Caco-2 (cell line): Measurements from ENCODE around the gene FBXO2. TPM values are rescaled to one million over a fixed set of nuclear protein-coding genes. Genes with fewer than 3 reads are reported as not detected.
A peak's percentile ranks its signal among the peaks of the same experiment; 100 is the strongest.
"Not testable (repeated sequence)": the region's sequence is repeated elsewhere in the genome, so short reads cannot be mapped to it uniquely, and the experiment has no call there.

ENCODE experiments used
- BruUV-seq: library from RNA; stranded (reverse); fragments of 400-500 nt; replicated peaks from 2 replicates; lab custom pipeline; 2021; lab: Mats Ljungman, UMichigan
- CTCF ChIA-PET: fragments of 300-600 bp; sonication (Branson Sonifier 250); formaldehyde crosslinking; loops from one replicate; lab custom pipeline; 2022; ENCODE audit warnings: antibody characterized with exemption; lab: Charles Lee
- POLR2A ChIA-PET: fragments of 300-600 bp; sonication (Branson Sonifier 250); formaldehyde crosslinking; loops from one replicate; lab custom pipeline; 2022; ENCODE audit warnings: antibody characterized with exemption; lab: Charles Lee
- DNase-seq, 2 experiments: peaks; one replicate each; pipeline versions ENCODE4 v3.0.0 to v3.0.0-alpha.2; 2020 to 2022
- H3K27me3 ChIP-seq: replicated peaks from 2 replicates; pipeline ENCODE4 v1.6.0; 2011; ENCODE audit warnings: low read length; ENCODE audit not compliant: control insufficient read depth, insufficient read depth
- H3K36me3 ChIP-seq: 2 replicates; pipeline ENCODE4 v1.5.1; 2011; ENCODE audit warnings: low read length; ENCODE audit not compliant: control insufficient read depth, insufficient read depth
- H3K4me1 ChIP-seq: fragments of 250-450 bp; sonication (Bioruptor Pico); 2 replicates; pipeline ENCODE4 v1.5.1; 2020; ENCODE audit warnings: mild to moderate bottlenecking
- H3K4me3 ChIP-seq: 2 replicates; pipeline ENCODE4 v1.5.1; 2011; ENCODE audit warnings: low read depth, mild to moderate bottlenecking, control low read depth, low read length
- H3K9me3 ChIP-seq: fragments of 250-450 bp; sonication (Bioruptor Pico); 2 replicates; pipeline ENCODE4 v1.5.1; 2020; ENCODE audit warnings: mild to moderate bottlenecking, moderate library complexity
- H3K27ac Mint-ChIP-seq: one replicate; pipeline ENCODE4 v1.8.0; 2022; ENCODE audit warnings: mixed read lengths; ENCODE audit not compliant: unreplicated experiment
- H3K27me3 Mint-ChIP-seq: one replicate; pipeline ENCODE4 v1.8.0; 2022; ENCODE audit warnings: mixed read lengths; ENCODE audit not compliant: insufficient read depth, unreplicated experiment
- H3K36me3 Mint-ChIP-seq: one replicate; pipeline ENCODE4 v1.8.0; 2022; ENCODE audit warnings: mild to moderate bottlenecking, mixed read lengths; ENCODE audit not compliant: insufficient read depth, unreplicated experiment
- H3K4me1 Mint-ChIP-seq: one replicate; pipeline ENCODE4 v1.8.0; 2022; ENCODE audit warnings: low read depth, mixed read lengths; ENCODE audit not compliant: unreplicated experiment
- H3K4me3 Mint-ChIP-seq: one replicate; pipeline ENCODE4 v1.8.0; 2022; ENCODE audit warnings: mild to moderate bottlenecking, moderate library complexity, mixed read lengths; ENCODE audit not compliant: unreplicated experiment
- H3K9me3 Mint-ChIP-seq: one replicate; pipeline ENCODE4 v1.8.0; 2022; ENCODE audit warnings: mixed read lengths; ENCODE audit not compliant: unreplicated experiment
- CTCF ChIP-seq, 2 experiments: fragments of 200-600 bp in 1 of 2; IDR thresholded peaks; 1 replicate in 1 of 2; 2 replicates in 1 of 2; pipeline versions ENCODE4 v1.5.1 to v1.8.0; 2011 to 2022; ENCODE audit warnings: antibody characterized with exemption in 1 of 2, control low read depth in 1 of 2, inconsistent platforms in 1 of 2, low read depth in 1 of 2, low read length in 1 of 2, mild to moderate bottlenecking in 1 of 2, moderate library complexity in 1 of 2; ENCODE audit not compliant: insufficient read depth in 1 of 2, severe bottlenecking in 1 of 2, unreplicated experiment in 1 of 2
- intact Hi-C: fragments of 100-400 bp; cut with micrococcal nuclease; formaldehyde crosslinking; loops from one replicate; pipeline ENCODE4 v1.10.0; 2022; ENCODE audit not compliant: unreplicated experiment
- total RNA-seq: library from RNA; stranded (reverse); gene quantifications from 2 replicates; pipeline ENCODE4 v1.2.3, GENCODE V29; 2022

Gene FBXO2
- total RNA-seq, 1 experiment from 2014 or later: 78.5 TPM

- Mint-ChIP-seq H3K27me3 (no peaks in the 10 kb centered on the region), H3K4me3 (no peak overlapping the region), H3K9me3 (no peaks in the 10 kb centered on the region), H3K27ac (no peak overlapping the region), H3K4me1 (no peaks in the 10 kb centered on the region), H3K36me3 (peaks cover 5% of the 10 kb centered on the region)
- Histone ChIP-seq H3K4me3 (no peak overlapping the region), H3K27me3 (no peaks in the 10 kb centered on the region), H3K4me1 (no peaks in the 10 kb centered on the region), H3K9me3 (no peaks in the 10 kb centered on the region), H3K36me3 (no peaks in the 10 kb centered on the region)
- ChIA-PET POLR2A (no interaction called here), CTCF (interaction anchor here (0.7 to 1.2 kb wide), 4 partner anchors 20 to 606 kb away, joined by 4 to 7 read pairs (median 5); partner anchors contain the start of gene DISP3)
- intact Hi-C loops: loop anchor here (5.0 to 10.0 kb wide), 2 partner anchors 69 to 166 kb away; partner anchors contain the start of gene DISP3
- DNase-seq: no peak
- TF ChIP-seq CTCF (IDR thresholded peaks at IDR 0.05; ENCODE audit: insufficient read depth in 1 of 2, low read depth in 1 of 2, low read length in 1 of 2, severe bottlenecking in 1 of 2, unreplicated experiment in 1 of 2): no peak
- no TSS peak for BruUV-seq
Measured at GRCh38 chr1:11643782-11644181, 10.4 kb downstream of the FBXO2 start.

- H3K4me1 Mint-ChIP-seq, H3K4me1 ChIP-seq, H3K27me3 ChIP-seq, BruUV-seq, H3K9me3 Mint-ChIP-seq, H3K27me3 Mint-ChIP-seq, H3K36me3 ChIP-seq, H3K27ac Mint-ChIP-seq, H3K9me3 ChIP-seq, POLR2A ChIA-PET, H3K4me3 ChIP-seq, H3K36me3 Mint-ChIP-seq, H3K4me3 Mint-ChIP-seq: not testable (repeated sequence)
- TF ChIP-seq CTCF (IDR thresholded peaks at IDR 0.05; ENCODE audit: insufficient read depth in 1 of 2, low read depth in 1 of 2, low read length in 1 of 2, severe bottlenecking in 1 of 2, unreplicated experiment in 1 of 2): peak; percentile 89 to 91
- DNase-seq: peak in 1 of 2 experiments; percentile 74
- CTCF ChIA-PET: interaction anchor here (0.5 to 2.3 kb wide), 6 partner anchors 10 to 554 kb away, joined by 3 to 6 read pairs (median 4); partner anchors contain the start of gene DISP3
- intact Hi-C loops: loop anchor here (1.0 to 10.0 kb wide), 4 partner anchors 68 to 356 kb away; partner anchors contain the start of gene DISP3
Measured at GRCh38 chr1:11642418-11643017, 11.7 kb downstream of the FBXO2 start.

GRCh38 chr1:11641776-11642305, 12.4 kb downstream of the FBXO2 start:
- Mint-ChIP-seq H3K9me3 (no peaks in the 10 kb centered on the region), H3K4me3 (no peak overlapping the region), H3K36me3 (peaks cover 5% of the 10 kb centered on the region), H3K27me3 (no peaks in the 10 kb centered on the region), H3K27ac (no peak overlapping the region), H3K4me1 (no peaks in the 10 kb centered on the region)
- TF ChIP-seq CTCF (IDR thresholded peaks at IDR 0.05; ENCODE audit: insufficient read depth in 1 of 2, low read depth in 1 of 2, low read length in 1 of 2, severe bottlenecking in 1 of 2, unreplicated experiment in 1 of 2): no peak
- Histone ChIP-seq H3K4me1 (no peaks in the 10 kb centered on the region), H3K36me3 (no peaks in the 10 kb centered on the region), H3K4me3 (no peak overlapping the region), H3K27me3 (no peaks in the 10 kb centered on the region), H3K9me3 (no peaks in the 10 kb centered on the region)
- CTCF ChIA-PET: interaction anchor here (0.5 to 2.3 kb wide), 6 partner anchors 11 to 724 kb away, joined by 3 to 6 read pairs (median 4); no protein-coding TSS in a partner anchor
- BruUV-seq: no TSS peak
- intact Hi-C loops: loop anchor here (1.0 to 10.0 kb wide), 4 partner anchors 67 to 356 kb away; partner anchors contain the start of gene DISP3
- no peak for DNase-seq
- POLR2A ChIA-PET: interaction anchor here (0.6 kb wide), 1 partner anchor 55 kb away, joined by 3 read pairs; no protein-coding TSS in a partner anchor
